OCI-LY3 (cell line): ENCODE data around the gene TMEM63A.
"Not testable (repeated sequence)": the region's sequence is repeated elsewhere in the genome, so short reads cannot be mapped to it uniquely, and the experiment has no call there.

Experiments
- H2AFZ ChIP-seq: fragments of 200-600, 300-600 bp; shearing (Covaris generic); 2 replicates; pipeline ENCODE4 v1.6.0; 2014; ENCODE audit warnings: antibody characterized with exemption, low read depth, low read length
- H3K27ac ChIP-seq: fragments of 200-600, 300-600 bp; sonication (generic); 2 replicates; pipeline ENCODE4 v1.5.1; 2014; ENCODE audit warnings: mild to moderate bottlenecking, low read length, moderate library complexity, mixed read lengths
- H3K27me3 ChIP-seq: fragments of 200-600, 300-600 bp; sonication (generic); 2 replicates; pipeline ENCODE4 v1.6.1; 2014; ENCODE audit warnings: low read depth, low read length, mixed read lengths
- H3K36me3 ChIP-seq: fragments of 200-600, 300-600 bp; sonication (generic); replicated peaks from 2 replicates; pipeline ENCODE3; 2014; ENCODE audit warnings: low read depth, low read length, mixed read lengths
- H3K4me1 ChIP-seq: fragments of 300-600, 200-600 bp; sonication (generic); 2 replicates; pipeline ENCODE4 v1.6.1; 2014; ENCODE audit warnings: low read length, mixed read lengths
- H3K4me2 ChIP-seq: fragments of 200-600, 300-600 bp; sonication (generic); 2 replicates; pipeline ENCODE4 v1.6.1; 2014; ENCODE audit warnings: low read length, mixed read lengths
- H3K4me3 ChIP-seq: fragments of 300-600, 200-600 bp; sonication (generic); 2 replicates; pipeline ENCODE4 v1.5.1; 2014; ENCODE audit warnings: antibody characterized with exemption, mild to moderate bottlenecking, low read length, moderate library complexity
- H3K79me2 ChIP-seq: fragments of 300-600, 200-600 bp; shearing (Covaris generic); 2 replicates; pipeline ENCODE4 v1.6.1; 2014; ENCODE audit warnings: mild to moderate bottlenecking, low read length, mixed read lengths
- H3K9ac ChIP-seq: fragments of 300-600, 200-600 bp; shearing (Covaris generic); 2 replicates; pipeline ENCODE4 v1.6.0; 2014; ENCODE audit warnings: mild to moderate bottlenecking, low read length, moderate library complexity
- H3K9me3 ChIP-seq: fragments of 200-600, 300-600 bp; shearing (Covaris generic); 2 replicates; pipeline ENCODE4 v1.6.1; 2014; ENCODE audit warnings: low read length, mixed read lengths; ENCODE audit not compliant: insufficient read depth
- H4K20me1 ChIP-seq: fragments of 200-600, 300-600 bp; sonication (generic); 2 replicates; pipeline ENCODE4 v1.6.1; 2016; ENCODE audit warnings: low read length, mixed read lengths; ENCODE audit not compliant: insufficient read depth
- CTCF ChIP-seq: fragments of 200-600, 300-600 bp; sonication (generic); IDR thresholded peaks from 2 replicates; pipeline ENCODE4 v1.5.1; 2014; ENCODE audit warnings: antibody characterized with exemption, low read length, low read depth
- EZH2phosphoT487 ChIP-seq: fragments of 200-600 bp; shearing (Covaris generic); IDR thresholded peaks from 2 replicates; pipeline ENCODE4 v1.6.1; 2018; ENCODE audit warnings: antibody characterized with exemption, mixed run types, low read depth

TMEM63A gene

GRCh38 chr1:225838793-225839192, 43.4 kb downstream of the TMEM63A start:
- no peak for TF ChIP-seq EZH2phosphoT487
- TF ChIP-seq CTCF, result no peak
- Histone ChIP-seq H3K27ac (no peak overlapping the region), H3K79me2 (no peaks in the 10 kb centered on the region), H3K9me3 (no peaks in the 10 kb centered on the region), H2AFZ (no peak overlapping the region), H3K9ac (no peak overlapping the region), H3K4me2 (no peak overlapping the region), H3K4me3 (no peak overlapping the region), H4K20me1 (no peaks in the 10 kb centered on the region), H3K27me3 (no peaks in the 10 kb centered on the region), H3K36me3 (no peaks in the 10 kb centered on the region), H3K4me1 (no peaks in the 10 kb centered on the region)

DNA sequence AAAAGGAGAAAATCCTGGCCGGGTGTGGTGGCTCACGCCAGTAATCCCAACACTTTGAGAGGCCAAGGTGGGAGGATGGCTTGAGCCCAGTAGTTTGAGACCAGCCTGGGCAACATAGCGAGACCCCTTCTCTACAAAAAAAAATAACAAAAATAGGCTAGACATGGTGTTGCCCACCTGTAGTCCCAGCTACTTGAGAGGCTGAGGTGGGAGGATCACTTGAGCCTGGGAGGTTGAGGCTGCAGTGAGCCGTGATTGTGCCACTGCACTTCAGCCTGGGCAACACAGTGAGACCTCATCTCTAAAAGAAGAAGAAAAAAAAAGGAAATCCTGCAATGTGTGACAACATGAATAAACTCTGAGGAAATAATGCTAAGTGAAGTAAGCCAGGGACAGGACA, 45.9 kb downstream of the TMEM63A start:
- H3K79me2 ChIP-seq, H3K27me3 ChIP-seq, H3K4me1 ChIP-seq, H3K27ac ChIP-seq, H4K20me1 ChIP-seq, H3K9ac ChIP-seq, H2AFZ ChIP-seq, H3K4me2 ChIP-seq, H3K36me3 ChIP-seq, H3K4me3 ChIP-seq, H3K9me3 ChIP-seq: not testable (repeated sequence)

DNA sequence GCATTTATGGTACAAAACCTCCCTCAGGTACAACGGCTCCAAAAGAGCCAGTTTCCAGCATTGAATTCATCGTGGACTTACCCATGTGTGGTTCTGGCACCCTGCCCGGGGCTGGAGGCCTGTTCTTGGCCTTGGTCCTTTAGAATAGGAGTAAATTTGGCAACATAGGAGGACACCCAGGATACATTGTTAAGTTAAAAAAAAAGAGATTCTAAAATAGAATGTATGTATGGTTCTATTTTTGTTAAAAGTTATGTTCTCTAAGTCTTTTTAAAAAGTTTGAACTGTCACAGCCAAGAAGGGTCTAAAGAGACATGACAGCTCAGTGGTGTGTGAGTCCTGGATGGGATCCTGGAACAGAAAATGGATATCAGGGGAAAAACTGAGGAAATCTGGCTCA, 46.3 kb downstream of the TMEM63A start:
- H3K27ac ChIP-seq, result no peak overlapping the region
- no peaks in the 10 kb centered on the region for H3K36me3 ChIP-seq
- no peaks in the 10 kb centered on the region for H3K4me1 ChIP-seq
- no peaks in the 10 kb centered on the region for H3K27me3 ChIP-seq
- H3K9me3 ChIP-seq, result no peaks in the 10 kb centered on the region
- TF ChIP-seq CTCF (no peak), EZH2phosphoT487 (no peak)
- no peak overlapping the region for H2AFZ ChIP-seq
- no peaks in the 10 kb centered on the region for H4K20me1 ChIP-seq
- no peak overlapping the region for H3K4me2 ChIP-seq
- H3K79me2 ChIP-seq, result no peaks in the 10 kb centered on the region
- no peak overlapping the region for H3K9ac ChIP-seq
- no peak overlapping the region for H3K4me3 ChIP-seq

DNA sequence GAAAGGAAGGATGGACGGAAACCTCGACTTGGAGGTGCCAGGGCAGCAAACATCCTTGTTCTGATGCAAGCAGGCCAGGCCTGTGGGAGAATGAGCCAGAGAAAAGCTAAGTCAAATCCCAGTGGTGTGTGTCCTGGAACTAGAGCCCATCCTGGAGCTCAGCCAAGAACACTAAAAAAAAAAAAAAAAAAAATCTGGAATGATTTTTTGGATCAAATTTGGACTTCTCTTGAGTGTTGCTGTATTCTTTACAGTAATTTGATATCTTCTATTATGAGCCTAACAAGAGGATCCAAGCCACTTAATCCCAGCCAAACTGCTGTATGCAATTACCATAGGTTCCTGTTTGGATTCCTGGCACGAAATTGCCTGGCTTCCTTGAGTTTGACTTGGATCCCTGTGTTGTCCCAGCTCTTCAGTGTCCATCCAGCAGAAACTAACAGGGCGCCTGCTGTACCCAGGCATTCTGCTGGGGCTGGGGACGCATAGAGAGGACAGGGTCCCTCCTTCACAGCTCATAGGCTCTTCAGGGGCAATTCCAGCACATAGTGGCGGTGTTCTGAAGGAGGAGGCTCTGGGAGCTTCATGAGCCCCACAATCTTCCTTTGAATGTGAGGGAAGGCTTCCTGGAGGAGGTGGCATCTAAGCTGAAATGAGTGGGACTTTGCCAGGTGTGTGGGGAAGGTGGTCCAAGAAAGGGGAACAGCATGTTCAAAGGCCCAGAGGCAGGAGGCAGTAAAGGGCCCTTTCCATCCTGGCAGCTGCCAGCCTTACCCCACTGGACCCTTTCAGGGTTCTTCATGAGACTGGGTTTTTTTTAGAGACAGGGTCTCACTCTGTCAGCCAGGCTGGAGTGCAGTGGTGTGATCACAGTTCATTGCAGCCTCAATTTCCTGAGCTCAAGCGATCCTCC, 47.5 kb downstream of the TMEM63A start:
- no peak overlapping the region for H3K27ac ChIP-seq
- TF ChIP-seq CTCF (no peak), EZH2phosphoT487 (no peak)
- H3K4me2 ChIP-seq, result no peak overlapping the region
- H3K4me1 ChIP-seq, result no peaks in the 10 kb centered on the region
- H3K9ac ChIP-seq, result no peak overlapping the region
- no peaks in the 10 kb centered on the region for H3K27me3 ChIP-seq
- no peak overlapping the region for H2AFZ ChIP-seq
- H3K9me3 ChIP-seq, result no peaks in the 10 kb centered on the region
- no peaks in the 10 kb centered on the region for H3K36me3 ChIP-seq
- no peaks in the 10 kb centered on the region for H3K79me2 ChIP-seq
- H3K4me3 ChIP-seq, result no peak overlapping the region
- H4K20me1 ChIP-seq, result no peaks in the 10 kb centered on the region
